Fibroblast of lung (primary cell): ENCODE results near the gene MACROD2.

Experiments used
- EZH2 ChIP-seq: IDR thresholded peaks from 2 replicates; pipeline ENCODE4 v1.5.1; 2012; ENCODE audit warnings: low read length, control low read depth, mild to moderate bottlenecking; ENCODE audit errors: missing control alignments
- TF ChIP-seq, protein P1 (sequence below), 2 donors: IDR thresholded peaks in 1 of 2; conservative IDR thresholded peaks in 1 of 2; 1 replicate in 1 of 2; 2 replicates in 1 of 2; pipeline ENCODE4 v1.5.1; 2011 to 2012; ENCODE audit warnings: low read length in 2 of 2, control low read depth in 1 of 2, inconsistent platforms in 1 of 2, low read depth in 1 of 2, mild to moderate bottlenecking in 1 of 2

DNA sequence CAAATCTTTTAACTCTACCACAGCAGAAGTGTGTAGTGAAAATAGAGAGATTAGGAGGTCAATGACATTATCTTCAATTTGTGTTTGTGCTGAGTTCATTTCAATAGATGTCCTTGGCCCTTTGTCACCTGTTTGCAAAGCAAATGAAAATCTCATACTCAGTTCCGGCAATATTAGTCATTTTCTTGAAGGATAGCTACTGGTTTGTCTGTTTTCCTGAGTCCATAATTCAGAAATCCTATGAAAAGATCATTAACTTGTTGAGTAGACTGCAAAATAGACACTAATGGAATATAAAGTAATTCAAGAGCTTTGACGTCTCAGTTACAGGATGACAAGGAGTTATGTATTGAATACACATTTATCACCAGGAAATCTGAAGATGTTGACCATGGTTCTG, 1163.2 kb downstream of the MACROD2 start:
- TF ChIP-seq, protein P1, sequence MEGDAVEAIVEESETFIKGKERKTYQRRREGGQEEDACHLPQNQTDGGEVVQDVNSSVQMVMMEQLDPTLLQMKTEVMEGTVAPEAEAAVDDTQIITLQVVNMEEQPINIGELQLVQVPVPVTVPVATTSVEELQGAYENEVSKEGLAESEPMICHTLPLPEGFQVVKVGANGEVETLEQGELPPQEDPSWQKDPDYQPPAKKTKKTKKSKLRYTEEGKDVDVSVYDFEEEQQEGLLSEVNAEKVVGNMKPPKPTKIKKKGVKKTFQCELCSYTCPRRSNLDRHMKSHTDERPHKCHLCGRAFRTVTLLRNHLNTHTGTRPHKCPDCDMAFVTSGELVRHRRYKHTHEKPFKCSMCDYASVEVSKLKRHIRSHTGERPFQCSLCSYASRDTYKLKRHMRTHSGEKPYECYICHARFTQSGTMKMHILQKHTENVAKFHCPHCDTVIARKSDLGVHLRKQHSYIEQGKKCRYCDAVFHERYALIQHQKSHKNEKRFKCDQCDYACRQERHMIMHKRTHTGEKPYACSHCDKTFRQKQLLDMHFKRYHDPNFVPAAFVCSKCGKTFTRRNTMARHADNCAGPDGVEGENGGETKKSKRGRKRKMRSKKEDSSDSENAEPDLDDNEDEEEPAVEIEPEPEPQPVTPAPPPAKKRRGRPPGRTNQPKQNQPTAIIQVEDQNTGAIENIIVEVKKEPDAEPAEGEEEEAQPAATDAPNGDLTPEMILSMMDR (conservative IDR thresholded peaks at IDR 0.05 in 1 of 2, IDR thresholded peaks at IDR 0.05 in 1 of 2; ENCODE audit: low read depth in 1 of 2, low read length in 2 of 2): no peak
- TF ChIP-seq EZH2: no peak
